Activated CD8-positive, alpha-beta memory T cell treated with anti-CD3 and anti-CD28 coated beads, Interleukin-2, amount 50 U/mL, for 48 hours (primary cell): ENCODE results near the gene DPYSL5.
A peak's percentile ranks its signal among the peaks of the same experiment; 100 is the strongest.

ENCODE experiments used
- DNase-seq: peaks from one replicate; pipeline ENCODE4 v3.0.0-alpha.2; 2020

DPYSL5 gene

GRCh38 chr2:26934985-26935384 lies 87.1 kb downstream of the DPYSL5 start:
- DNase-seq, result no peak

- no peak for DNase-seq
These were observed 88.9 kb downstream of the DPYSL5 start for GRCh38 chr2:26936855-26937254.

GRCh38 chr2:26938399-26939118 lies 90.6 kb downstream of the DPYSL5 start:
- DNase-seq, result no peak

- DNase-seq, result no peak
These were observed 92.1 kb downstream of the DPYSL5 start for GRCh38 chr2:26940001-26940400.

- DNase-seq, result no peak
These were observed 93.6 kb downstream of the DPYSL5 start for GRCh38 chr2:26941486-26941885.

- peak; percentile 88 for DNase-seq
These were observed 94.8 kb downstream of the DPYSL5 start for GRCh38 chr2:26942543-26943295.

GRCh38 chr2:26945991-26946750 lies 98.2 kb downstream of the DPYSL5 start:
- no peak for DNase-seq

GRCh38 chr2:26946841-26947784 lies 99.2 kb downstream of the DPYSL5 start:
- no peak for DNase-seq

GRCh38 chr2:26948800-26949199 lies 100.9 kb downstream of the DPYSL5 start:
- no peak for DNase-seq

GRCh38 chr2:26950246-26950645 lies 102.3 kb downstream of the DPYSL5 start:
- no peak for DNase-seq

GRCh38 chr2:26951236-26951635 lies 103.3 kb downstream of the DPYSL5 start:
- no peak for DNase-seq

GRCh38 chr2:26952374-26952773 lies 104.4 kb downstream of the DPYSL5 start:
- DNase-seq, result no peak

- no peak for DNase-seq
These were observed 106.2 kb downstream of the DPYSL5 start for GRCh38 chr2:26954135-26954534.

GRCh38 chr2:26957041-26957440 lies 109.1 kb downstream of the DPYSL5 start:
- no peak for DNase-seq

GRCh38 chr2:26957534-26957933 lies 109.6 kb downstream of the DPYSL5 start:
- DNase-seq, result no peak

GRCh38 chr2:26959331-26959730 lies 111.4 kb downstream of the DPYSL5 start:
- DNase-seq, result no peak

- DNase-seq, result no peak
These were observed 116.7 kb downstream of the DPYSL5 start for GRCh38 chr2:26964446-26965130.

- DNase-seq, result no peak
These were observed 120.1 kb downstream of the DPYSL5 start for GRCh38 chr2:26968001-26968400.

GRCh38 chr2:26969077-26969844 lies 121.3 kb downstream of the DPYSL5 start:
- DNase-seq, result no peak

GRCh38 chr2:26970244-26970927 lies 122.5 kb downstream of the DPYSL5 start, which contains the start of gene MAPRE3:
Gene MAPRE3 (plus strand): TSS chr2:26970637. CDS start chr2:27022219, 51,582 bp downstream.
- DNase-seq, result peak; percentile 89
